Fibroblast of lung (primary cell): Measurements from ENCODE around the gene TRIM65. TPM values are rescaled to one million over a fixed set of nuclear protein-coding genes. Genes with fewer than 3 reads are reported as not detected.

ENCODE experiments used
- DNase-seq, 2 donors: peaks; one replicate each; pipeline versions ENCODE4 v3.0.0 to v3.0.0-alpha.2; 2010; ENCODE audit warnings: low read depth in 2 of 2
- H2AFZ ChIP-seq: 2 replicates; pipeline ENCODE4 v1.5.1; 2012; ENCODE audit warnings: low read length, control low read depth, inconsistent platforms
- H3K27ac ChIP-seq: 2 replicates; pipeline ENCODE4 v1.5.1; 2011; ENCODE audit warnings: low read length, control low read depth; ENCODE audit not compliant: insufficient read depth
- H3K27me3 ChIP-seq: 2 replicates; pipeline ENCODE4 v1.5.1; 2011; ENCODE audit warnings: mild to moderate bottlenecking, low read length; ENCODE audit not compliant: control insufficient read depth, insufficient read depth
- H3K36me3 ChIP-seq: 2 replicates; pipeline ENCODE4 v1.5.1; 2011; ENCODE audit warnings: low read length; ENCODE audit not compliant: control insufficient read depth, insufficient read depth
- H3K4me1 ChIP-seq: 2 replicates; pipeline ENCODE4 v1.5.1; 2011; ENCODE audit warnings: low read length; ENCODE audit not compliant: control insufficient read depth, insufficient read depth; ENCODE audit errors: extremely low read depth
- H3K4me2 ChIP-seq: 2 replicates; pipeline ENCODE4 v1.5.1; 2011; ENCODE audit warnings: low read length, control low read depth; ENCODE audit not compliant: insufficient read depth; ENCODE audit errors: extremely low read depth
- H3K4me3 ChIP-seq, 4 experiments: fragments of 200-600 bp in 1 of 4; sonication (generic) in 1 of 4; replicated peaks in 1 of 4; 2 replicates each; pipeline ENCODE4 v1.5.1; 2011 to 2016; ENCODE audit warnings: low read length in 4 of 4, low read depth in 3 of 4, mild to moderate bottlenecking in 3 of 4, control low read depth in 2 of 4, inconsistent platforms in 1 of 4, mixed read lengths in 1 of 4; ENCODE audit not compliant: insufficient read depth in 1 of 4; ENCODE audit errors: control extremely low read depth in 1 of 4
- H3K79me2 ChIP-seq: 2 replicates; pipeline ENCODE4 v1.5.1; 2012; ENCODE audit warnings: mild to moderate bottlenecking, low read length, inconsistent platforms; ENCODE audit not compliant: control insufficient read depth, insufficient read depth
- H3K9ac ChIP-seq: 2 replicates; pipeline ENCODE4 v1.5.1; 2011; ENCODE audit warnings: mild to moderate bottlenecking, low read length, control low read depth; ENCODE audit not compliant: insufficient read depth
- H3K9me3 ChIP-seq: 2 replicates; pipeline ENCODE4 v1.5.1; 2012; ENCODE audit warnings: low read depth, low read length; ENCODE audit not compliant: control insufficient read depth, insufficient read depth
- H4K20me1 ChIP-seq: 2 replicates; pipeline ENCODE4 v1.5.1; 2011; ENCODE audit warnings: low read length; ENCODE audit not compliant: control insufficient read depth, insufficient read depth; ENCODE audit errors: extremely low read depth
- EZH2 ChIP-seq: IDR thresholded peaks from 2 replicates; pipeline ENCODE4 v1.5.1; 2012; ENCODE audit warnings: low read length, control low read depth, mild to moderate bottlenecking; ENCODE audit errors: missing control alignments
- polyA plus RNA-seq, 2 donors: library from polyadenylated mRNA; depleted of rRNA in 1 of 2; stranded (reverse) in 1 of 2; unstranded in 1 of 2; fragments of >200 nt; gene quantifications; 2 replicates each; pipeline ENCODE4 v1.2.1, GENCODE V29; 2011 to 2012; ENCODE audit warnings: missing spikeins in 1 of 2
- total RNA-seq: library from RNA; depleted of rRNA; stranded (reverse); fragments of >200 nt; gene quantifications from 2 replicates; pipeline ENCODE4 v1.2.1, GENCODE V29; 2014
- TF ChIP-seq, protein P1 (sequence below), 2 donors: IDR thresholded peaks in 1 of 2; conservative IDR thresholded peaks in 1 of 2; 1 replicate in 1 of 2; 2 replicates in 1 of 2; pipeline ENCODE4 v1.5.1; 2011 to 2012; ENCODE audit warnings: low read length in 2 of 2, control low read depth in 1 of 2, inconsistent platforms in 1 of 2, low read depth in 1 of 2, mild to moderate bottlenecking in 1 of 2

TRIM65 gene
- total and polyA plus RNA-seq, 2 donors (not counting 1 experiment from before 2014, with no cell fraction given): 4.3 to 17.2 TPM

GRCh38 chr17:75898065-75898464 is 1.3 kb upstream of the TRIM65 start:
- Histone ChIP-seq H3K79me2 (peaks cover 12% of the 10 kb centered on the region), H3K9me3 (no peaks in the 10 kb centered on the region), H3K4me1 (peaks cover 7% of the 10 kb centered on the region), H3K4me3 (no peak overlapping the region), H3K36me3 (peaks cover 15% of the 10 kb centered on the region), H4K20me1 (peaks cover 2% of the 10 kb centered on the region), H3K9ac (no peak overlapping the region), H3K27me3 (no peaks in the 10 kb centered on the region), H2AFZ (no peak overlapping the region), H3K4me2 (no peak overlapping the region), H3K27ac (no peak overlapping the region)
- DNase-seq: no peak
- no peak for TF ChIP-seq EZH2
- TF ChIP-seq, protein P1, sequence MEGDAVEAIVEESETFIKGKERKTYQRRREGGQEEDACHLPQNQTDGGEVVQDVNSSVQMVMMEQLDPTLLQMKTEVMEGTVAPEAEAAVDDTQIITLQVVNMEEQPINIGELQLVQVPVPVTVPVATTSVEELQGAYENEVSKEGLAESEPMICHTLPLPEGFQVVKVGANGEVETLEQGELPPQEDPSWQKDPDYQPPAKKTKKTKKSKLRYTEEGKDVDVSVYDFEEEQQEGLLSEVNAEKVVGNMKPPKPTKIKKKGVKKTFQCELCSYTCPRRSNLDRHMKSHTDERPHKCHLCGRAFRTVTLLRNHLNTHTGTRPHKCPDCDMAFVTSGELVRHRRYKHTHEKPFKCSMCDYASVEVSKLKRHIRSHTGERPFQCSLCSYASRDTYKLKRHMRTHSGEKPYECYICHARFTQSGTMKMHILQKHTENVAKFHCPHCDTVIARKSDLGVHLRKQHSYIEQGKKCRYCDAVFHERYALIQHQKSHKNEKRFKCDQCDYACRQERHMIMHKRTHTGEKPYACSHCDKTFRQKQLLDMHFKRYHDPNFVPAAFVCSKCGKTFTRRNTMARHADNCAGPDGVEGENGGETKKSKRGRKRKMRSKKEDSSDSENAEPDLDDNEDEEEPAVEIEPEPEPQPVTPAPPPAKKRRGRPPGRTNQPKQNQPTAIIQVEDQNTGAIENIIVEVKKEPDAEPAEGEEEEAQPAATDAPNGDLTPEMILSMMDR (conservative IDR thresholded peaks at IDR 0.05 in 1 of 2, IDR thresholded peaks at IDR 0.05 in 1 of 2; ENCODE audit: low read depth in 1 of 2, low read length in 2 of 2): no peak

DNA sequence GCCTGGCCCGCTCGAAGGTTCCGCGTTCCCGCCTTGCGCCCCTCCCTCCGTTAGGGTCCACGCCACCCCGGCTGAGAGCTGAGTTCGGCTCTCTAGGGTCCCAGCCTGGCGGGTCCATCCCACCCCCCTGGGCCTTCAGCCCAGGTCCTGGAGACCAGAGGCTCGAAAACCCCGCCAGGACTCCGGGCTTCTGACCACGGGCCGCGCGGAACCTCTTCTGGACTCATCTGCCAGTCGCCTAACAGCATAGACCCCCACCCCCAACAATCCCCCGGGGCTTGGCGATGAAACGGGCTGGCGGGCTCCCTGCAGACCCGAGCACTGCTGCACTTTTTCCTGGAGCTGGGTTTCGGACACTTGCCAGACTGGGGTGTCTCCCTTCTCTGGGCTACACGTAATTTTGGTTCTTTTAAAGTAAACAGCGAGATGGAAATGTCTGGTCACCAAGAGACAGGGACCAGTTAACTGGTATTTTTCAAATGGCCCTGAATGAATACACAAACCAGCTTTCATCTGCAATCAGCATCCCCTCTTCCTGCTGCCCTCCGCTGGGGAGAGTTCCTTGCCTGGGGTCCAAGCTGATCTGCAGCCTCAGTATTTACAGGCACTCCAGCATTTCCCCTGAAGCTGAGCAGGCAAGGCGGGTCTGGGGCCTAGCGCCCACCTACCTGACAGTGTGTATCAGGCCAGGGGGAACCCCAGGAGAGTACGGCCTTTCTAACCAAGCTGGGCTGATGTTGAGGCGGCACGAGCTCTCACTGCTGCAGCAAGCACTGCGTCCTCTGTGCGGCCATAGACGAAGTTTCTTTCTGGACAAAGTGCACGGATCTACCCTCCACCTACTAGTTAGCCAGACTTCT is 639 bp upstream of the TRIM65 start:
- H3K9me3 ChIP-seq: no peaks in the 10 kb centered on the region
- peaks cover 7% of the 10 kb centered on the region for H3K4me1 ChIP-seq
- H3K27me3 ChIP-seq: no peaks in the 10 kb centered on the region
- H3K36me3 ChIP-seq: peaks cover 15% of the 10 kb centered on the region
- H4K20me1 ChIP-seq: peaks cover 2% of the 10 kb centered on the region
- no peak for DNase-seq
- TF ChIP-seq EZH2: no peak
- TF ChIP-seq, protein P1 (conservative IDR thresholded peaks at IDR 0.05 in 1 of 2, IDR thresholded peaks at IDR 0.05 in 1 of 2; ENCODE audit: low read depth in 1 of 2, low read length in 2 of 2): no peak
- peak overlapping the region; percentile 74 for H3K27ac ChIP-seq
- H3K4me3 ChIP-seq: peak overlapping the region in 3 of 4 experiments; percentile 37 to 77 (median 59)
- H3K4me2 ChIP-seq: peak overlapping the region; percentile 58
- peak overlapping the region; percentile 40 for H3K9ac ChIP-seq
- peaks cover 12% of the 10 kb centered on the region for H3K79me2 ChIP-seq
- H2AFZ ChIP-seq: peak overlapping the region; percentile 35

- peak overlapping the region; percentile 37 for H3K9ac ChIP-seq
- H3K4me3 ChIP-seq: peak overlapping the region; percentile 57 to 84 (median 70)
- peaks cover 2% of the 10 kb centered on the region for H4K20me1 ChIP-seq
- peaks cover 16% of the 10 kb centered on the region for H3K36me3 ChIP-seq
- H3K27ac ChIP-seq: peak overlapping the region; percentile 75
- H3K79me2 ChIP-seq: peaks cover 12% of the 10 kb centered on the region
- H3K27me3 ChIP-seq: no peaks in the 10 kb centered on the region
- peak in 1 of 2 donors; percentile 15 for DNase-seq
- TF ChIP-seq, protein P1 (conservative IDR thresholded peaks at IDR 0.05 in 1 of 2, IDR thresholded peaks at IDR 0.05 in 1 of 2; ENCODE audit: low read depth in 1 of 2, low read length in 2 of 2): peak; percentile 14 to 41
- TF ChIP-seq EZH2: no peak
- no peaks in the 10 kb centered on the region for H3K9me3 ChIP-seq
- peaks cover 7% of the 10 kb centered on the region for H3K4me1 ChIP-seq
- H3K4me2 ChIP-seq: peak overlapping the region; percentile 97
- no peak overlapping the region for H2AFZ ChIP-seq
Measured at GRCh38 chr17:75895370-75896155, 1.2 kb downstream of the TRIM65 start.
